Thyroid gland (tissue), 4 donors: ENCODE measurements around the gene EXOSC10. TPM values are rescaled to one million over a fixed set of nuclear protein-coding genes. Genes with fewer than 3 reads are reported as not detected.

ENCODE experiments used
- DNase-seq, 2 donors: peaks; one replicate each; pipeline ENCODE4 v3.0.0-alpha.2; 2019
- H3K27ac ChIP-seq, 3 donors: fragments of 200-600 bp; sonication (generic); 1 replicate in 2 of 3; 2 replicates in 1 of 3; pipeline ENCODE4 v1.5.1; 2016 to 2019; ENCODE audit warnings: mild to moderate bottlenecking in 1 of 3, moderate library complexity in 1 of 3
- H3K27me3 ChIP-seq: fragments of 200-600 bp; sonication (generic); one replicate; pipeline ENCODE4 v1.5.1; 2019
- H3K36me3 ChIP-seq, 2 donors: fragments of 200-600 bp; sonication (generic); one replicate each; pipeline ENCODE4 v1.5.1; 2016 to 2019
- H3K4me1 ChIP-seq, 2 donors: fragments of 200-600 bp; sonication (generic); one replicate each; pipeline ENCODE4 v1.5.1; 2017 to 2019
- H3K4me3 ChIP-seq, 3 donors: fragments of 200-600 bp; sonication (generic); replicated peaks in 1 of 3; 1 replicate in 2 of 3; 2 replicates in 1 of 3; pipeline ENCODE4 v1.5.1; 2016; ENCODE audit warnings: mild to moderate bottlenecking in 1 of 3
- H3K9me3 ChIP-seq: fragments of 200-600 bp; sonication (generic); one replicate; pipeline ENCODE4 v1.5.1; 2017
- POLR2A ChIP-seq, 2 donors: fragments of 450-650 bp; IDR thresholded peaks; one replicate each; pipeline ENCODE4 v1.6.1; 2017; ENCODE audit warnings: antibody characterized with exemption in 2 of 2, mild to moderate bottlenecking in 2 of 2, moderate library complexity in 1 of 2
- WGBS, 2 donors: methylation state at CpG; one replicate each; pipeline ENCODE4 v1.1.5; 2017; 5-methylcytosine and 5-hydroxymethylcytosine counted together
- intact Hi-C: fragments of 100-400 bp; cut with DNase I; formaldehyde crosslinking; loops from one replicate; pipeline ENCODE4 v1.15.1; 2023
- total RNA-seq, 4 donors: library from RNA; depleted of rRNA; stranded (reverse); fragments of >200 nt; gene quantifications; one replicate each; pipeline ENCODE4 v1.2.3, GENCODE V29; 2016
- TF ChIP-seq, protein P1 (sequence below), 6 experiments: fragments of 200-600 bp in 3 of 6; fragments of 450-650 bp in 3 of 6; sonication (generic) in 3 of 6; IDR thresholded peaks; one replicate each; pipeline ENCODE4 v1.5.1; 2016 to 2019; ENCODE audit warnings: antibody characterized with exemption in 6 of 6, mild to moderate bottlenecking in 2 of 6, inconsistent platforms in 1 of 6, moderate library complexity in 1 of 6

EXOSC10 gene
- total RNA-seq, 4 donors from 2014 or later = 41.1 to 60.7 (median 51.6) TPM

DNA sequence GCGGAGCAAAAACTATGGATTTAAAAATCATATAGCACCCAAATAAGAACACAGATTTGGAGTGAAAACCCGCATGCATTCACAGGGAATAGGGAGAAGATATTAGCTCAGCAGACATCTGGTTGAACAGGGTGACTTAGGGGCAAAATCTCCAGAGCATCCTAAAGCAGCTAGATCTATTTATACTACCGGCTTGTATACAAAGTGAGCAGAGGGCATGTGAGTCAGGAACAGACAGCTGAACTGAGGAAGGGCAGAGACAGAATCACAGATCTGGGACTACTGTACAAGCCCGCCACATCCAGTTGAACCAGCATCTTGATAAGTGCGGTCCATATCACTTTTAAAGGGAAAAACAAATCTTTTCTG, 35.2 kb upstream of the EXOSC10 start:
- Histone ChIP-seq H3K27me3 (no peaks in the 10 kb centered on the region), H3K36me3 (peaks cover 52 to 60% of the 10 kb centered on the region in 2 donors), H3K4me1 (no peaks in the 10 kb centered on the region), H3K27ac (no peak overlapping the region), H3K4me3 (no peak overlapping the region), H3K9me3 (no peaks in the 10 kb centered on the region)
- no peak for DNase-seq
- TF ChIP-seq POLR2A (IDR thresholded peaks at IDR 0.05) = no peak
- TF ChIP-seq, protein P1, sequence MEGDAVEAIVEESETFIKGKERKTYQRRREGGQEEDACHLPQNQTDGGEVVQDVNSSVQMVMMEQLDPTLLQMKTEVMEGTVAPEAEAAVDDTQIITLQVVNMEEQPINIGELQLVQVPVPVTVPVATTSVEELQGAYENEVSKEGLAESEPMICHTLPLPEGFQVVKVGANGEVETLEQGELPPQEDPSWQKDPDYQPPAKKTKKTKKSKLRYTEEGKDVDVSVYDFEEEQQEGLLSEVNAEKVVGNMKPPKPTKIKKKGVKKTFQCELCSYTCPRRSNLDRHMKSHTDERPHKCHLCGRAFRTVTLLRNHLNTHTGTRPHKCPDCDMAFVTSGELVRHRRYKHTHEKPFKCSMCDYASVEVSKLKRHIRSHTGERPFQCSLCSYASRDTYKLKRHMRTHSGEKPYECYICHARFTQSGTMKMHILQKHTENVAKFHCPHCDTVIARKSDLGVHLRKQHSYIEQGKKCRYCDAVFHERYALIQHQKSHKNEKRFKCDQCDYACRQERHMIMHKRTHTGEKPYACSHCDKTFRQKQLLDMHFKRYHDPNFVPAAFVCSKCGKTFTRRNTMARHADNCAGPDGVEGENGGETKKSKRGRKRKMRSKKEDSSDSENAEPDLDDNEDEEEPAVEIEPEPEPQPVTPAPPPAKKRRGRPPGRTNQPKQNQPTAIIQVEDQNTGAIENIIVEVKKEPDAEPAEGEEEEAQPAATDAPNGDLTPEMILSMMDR (IDR thresholded peaks at IDR 0.05) = no peak
- intact Hi-C loops = no loop called here
- 95 to 99% methylated on average over 5 of the region's 5 CpGs for WGBS, 2 donors

DNA sequence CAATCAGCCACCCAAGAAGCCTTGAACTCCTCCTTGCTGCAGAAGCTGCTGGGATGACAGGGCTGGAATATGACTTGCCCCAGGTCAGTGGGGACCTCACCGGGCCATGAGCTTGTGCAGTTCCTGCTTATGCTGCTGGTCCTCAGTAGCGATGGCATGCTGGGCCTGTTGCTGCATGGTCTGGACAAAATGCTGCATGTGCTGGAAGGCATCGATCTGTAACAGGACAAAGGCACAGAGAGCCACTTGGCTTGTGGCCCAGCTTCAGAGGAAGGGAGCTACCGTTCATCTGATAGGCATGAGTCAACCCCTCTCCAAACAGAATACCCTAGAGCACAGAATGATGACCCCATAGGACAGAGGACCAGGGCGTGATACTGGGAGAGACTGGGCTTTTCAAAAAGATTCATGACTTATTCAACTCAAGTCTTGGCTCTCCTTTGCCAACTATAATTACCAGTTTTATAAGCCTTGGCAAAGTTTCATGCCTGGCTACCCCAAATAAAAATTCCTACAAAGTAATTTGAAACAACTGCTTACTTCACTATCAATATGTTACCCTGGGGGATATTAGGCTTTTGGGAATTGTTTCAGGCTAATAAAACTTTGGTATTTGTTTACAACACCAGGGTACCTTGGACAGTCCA, 34.7 kb upstream of the EXOSC10 start:
- Histone ChIP-seq H3K27ac (no peak overlapping the region), H3K4me3 (no peak overlapping the region), H3K9me3 (no peaks in the 10 kb centered on the region), H3K36me3 (peaks cover 55 to 63% of the 10 kb centered on the region in 2 donors), H3K4me1 (no peaks in the 10 kb centered on the region), H3K27me3 (no peaks in the 10 kb centered on the region)
- 47 to 51% methylated on average over 3 of the region's 5 CpGs for WGBS, 2 donors
- no peak for TF ChIP-seq POLR2A (IDR thresholded peaks at IDR 0.05)
- TF ChIP-seq, protein P1 (IDR thresholded peaks at IDR 0.05) = no peak
- intact Hi-C loops = no loop called here
- peak; percentile 5 to 14 for DNase-seq

DNA sequence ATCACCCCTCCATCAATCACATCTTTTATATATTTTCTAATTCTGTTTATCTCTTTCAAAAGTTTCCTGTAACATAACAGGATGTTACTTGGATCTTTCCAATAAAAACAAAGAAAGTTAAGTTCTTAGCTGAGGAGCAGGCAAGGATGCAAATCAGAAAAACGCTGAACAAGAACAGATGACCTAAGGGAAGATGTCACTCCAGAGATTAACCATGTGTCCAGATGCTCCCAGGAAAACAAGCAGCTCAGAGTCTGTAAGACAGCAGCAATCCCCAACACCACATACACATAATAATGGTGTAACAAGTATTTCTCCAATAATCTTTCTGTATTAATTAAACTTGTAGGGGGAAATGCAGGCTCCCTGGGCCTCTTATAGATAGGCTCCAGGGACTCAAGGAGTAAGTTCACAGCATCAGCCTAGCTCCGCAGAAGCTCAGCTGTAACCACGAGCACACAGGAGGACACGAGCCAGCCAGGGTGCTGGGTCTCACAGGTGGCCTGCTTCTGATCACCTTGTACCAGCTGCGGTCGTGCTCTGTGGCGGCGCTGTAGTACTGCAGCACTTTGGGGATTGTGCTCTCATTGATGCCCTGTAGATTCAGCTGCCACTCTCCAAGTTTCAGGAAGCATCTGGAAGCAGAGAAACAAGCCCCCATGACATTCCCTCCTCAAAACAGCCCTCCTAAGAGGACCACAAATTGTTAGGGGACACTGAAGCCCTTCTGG, 33.1 kb upstream of the EXOSC10 start:
- H3K4me3 ChIP-seq = no peak overlapping the region
- H3K27ac ChIP-seq = no peak overlapping the region
- WGBS, 2 donors = 86 to 92% methylated on average over 6 to 8 of the region's 8 CpGs
- intact Hi-C loops = no loop called here
- DNase-seq = no peak
- H3K9me3 ChIP-seq = no peaks in the 10 kb centered on the region
- H3K4me1 ChIP-seq = no peaks in the 10 kb centered on the region
- TF ChIP-seq POLR2A (IDR thresholded peaks at IDR 0.05) = no peak
- TF ChIP-seq, protein P1 (IDR thresholded peaks at IDR 0.05) = no peak
- H3K36me3 ChIP-seq = peaks cover 59 to 64% of the 10 kb centered on the region in 2 donors
- H3K27me3 ChIP-seq = no peaks in the 10 kb centered on the region

DNA sequence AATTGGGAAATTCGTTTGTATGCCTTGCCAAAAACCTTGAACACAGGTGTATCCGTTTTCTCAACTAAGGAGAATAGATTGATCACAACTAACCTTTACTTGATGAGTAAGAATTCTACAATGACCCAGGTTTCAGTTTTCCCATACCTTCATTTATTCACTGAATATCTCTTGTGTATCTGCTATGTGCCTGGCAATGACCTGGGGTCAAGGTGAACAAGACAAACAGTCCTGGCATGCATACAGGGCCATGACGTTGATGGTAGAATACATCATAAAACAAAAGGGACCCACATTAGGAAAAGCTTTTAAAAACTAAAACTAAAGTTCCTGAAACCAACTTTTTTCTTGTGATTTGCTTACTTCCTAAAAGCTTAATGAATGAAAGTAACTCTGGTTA, 32.1 kb upstream of the EXOSC10 start:
- peaks cover 66 to 71% of the 10 kb centered on the region in 2 donors for H3K36me3 ChIP-seq
- H3K27ac ChIP-seq = no peak overlapping the region
- no peak overlapping the region for H3K4me3 ChIP-seq
- TF ChIP-seq POLR2A (IDR thresholded peaks at IDR 0.05) = no peak
- TF ChIP-seq, protein P1 (IDR thresholded peaks at IDR 0.05) = no peak
- WGBS, 2 donors = 78 to 85% methylated on average over 3 of the region's 3 CpGs
- H3K4me1 ChIP-seq = no peaks in the 10 kb centered on the region
- H3K9me3 ChIP-seq = no peaks in the 10 kb centered on the region
- no peaks in the 10 kb centered on the region for H3K27me3 ChIP-seq
- DNase-seq = no peak
- intact Hi-C loops = no loop called here

DNA sequence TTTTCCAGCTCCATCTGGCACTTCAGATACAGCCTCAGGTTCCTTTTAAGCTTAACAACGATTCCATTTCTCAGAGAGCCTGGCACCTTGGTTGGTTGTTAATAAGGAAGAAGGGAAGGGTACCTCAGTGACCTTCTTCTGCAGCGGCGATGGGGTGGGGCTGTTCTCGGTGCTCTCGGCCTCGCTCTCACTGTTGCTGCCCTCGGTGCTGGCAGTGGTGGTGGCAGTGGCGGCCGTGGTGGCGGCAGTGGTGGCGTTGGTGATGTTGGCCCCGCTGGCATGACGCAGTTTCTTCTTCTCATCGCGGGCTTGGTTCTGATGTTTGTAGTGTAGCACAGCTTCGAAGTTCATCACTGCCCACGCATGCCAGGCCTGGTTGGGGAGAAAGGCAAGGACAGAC, 30.7 kb upstream of the EXOSC10 start:
- H3K4me1 ChIP-seq = no peaks in the 10 kb centered on the region
- no peak for TF ChIP-seq POLR2A (IDR thresholded peaks at IDR 0.05)
- TF ChIP-seq, protein P1 (IDR thresholded peaks at IDR 0.05) = no peak
- no peaks in the 10 kb centered on the region for H3K27me3 ChIP-seq
- DNase-seq = no peak
- no peak overlapping the region for H3K4me3 ChIP-seq
- WGBS, 2 donors = 95 to 96% methylated on average over 16 to 17 of the region's 17 CpGs
- intact Hi-C loops = no loop called here
- no peaks in the 10 kb centered on the region for H3K9me3 ChIP-seq
- peaks cover 70% of the 10 kb centered on the region in 2 donors for H3K36me3 ChIP-seq
- H3K27ac ChIP-seq = no peak overlapping the region
